Activated T-cell treated with anti-CD3 and anti-CD28 coated beads, Interleukin-2, amount 50 U/mL, for 72 hours (primary cell): ENCODE data around the gene MOG. TPM values are rescaled to one million over a fixed set of nuclear protein-coding genes. Genes with fewer than 3 reads are reported as not detected.
A peak's percentile ranks its signal among the peaks of the same experiment; 100 is the strongest.

Experiments
- ATAC-seq, 2 donors: fragments of 150-1000 bp; cut with Tn5 transposase; replicated peaks in 1 of 2; 2 replicates each; pipeline ENCODE4 v1.10.0; 2021; ENCODE audit warnings: moderate library complexity in 2 of 2, mild to moderate bottlenecking in 1 of 2
- DNase-seq, 2 donors: peaks; one replicate each; pipeline ENCODE4 v3.0.0; 2021 to 2022; ENCODE audit warnings: mixed read lengths in 1 of 2
- H3K27ac Mint-ChIP-seq: one replicate; pipeline ENCODE4 v1.8.0; 2022; ENCODE audit warnings: mild to moderate bottlenecking, moderate library complexity, mixed read lengths
- H3K27me3 Mint-ChIP-seq: one replicate; pipeline ENCODE4 v1.8.0; 2022; ENCODE audit warnings: low read depth, mixed read lengths
- H3K36me3 Mint-ChIP-seq, 2 donors: one replicate each; pipeline ENCODE4 v1.8.0; 2022; ENCODE audit warnings: mixed read lengths in 2 of 2, mild to moderate bottlenecking in 1 of 2; ENCODE audit not compliant: insufficient read depth in 2 of 2
- H3K4me1 Mint-ChIP-seq: one replicate; pipeline ENCODE4 v1.8.0; 2022; ENCODE audit warnings: low read depth, mixed read lengths
- H3K4me3 Mint-ChIP-seq, 2 donors: one replicate each; pipeline ENCODE4 v1.8.0; 2022; ENCODE audit warnings: mild to moderate bottlenecking in 2 of 2, mixed read lengths in 2 of 2, moderate library complexity in 2 of 2
- H3K9me3 Mint-ChIP-seq, 2 donors: one replicate each; pipeline ENCODE4 v1.8.0; 2022; ENCODE audit warnings: mixed read lengths in 2 of 2
- total RNA-seq, 2 donors: library from RNA; stranded (reverse); gene quantifications; one replicate each; pipeline ENCODE4 v1.2.3, GENCODE V29; 2022

The MOG gene
- total RNA-seq: not detected

GRCh38 chr6:29656798-29657197 lies at the start of gene MOG:
TSS of gene MOG (plus strand) at chr6:29657092. CDS start at chr6:29657210, 118 bp downstream.
- H3K27ac Mint-ChIP-seq: no peak within 1 kb of the TSS
- ATAC-seq: no peak
- H3K36me3 Mint-ChIP-seq: no peaks in the 10 kb centered on the region
- peaks cover 4% of the 10 kb centered on the region for H3K4me1 Mint-ChIP-seq
- no peaks in the 10 kb centered on the region for H3K9me3 Mint-ChIP-seq
- H3K27me3 Mint-ChIP-seq: peaks cover 31% of the 10 kb centered on the region
- no peak for DNase-seq
- H3K4me3 Mint-ChIP-seq: no peak within 1 kb of the TSS

- ATAC-seq (no peak), DNase-seq (no peak)
- H3K36me3 Mint-ChIP-seq: no peaks in the 10 kb centered on the region
- H3K4me3 Mint-ChIP-seq: no peak overlapping the region
- H3K27ac Mint-ChIP-seq: no peak overlapping the region
- H3K9me3 Mint-ChIP-seq: no peaks in the 10 kb centered on the region
- H3K4me1 Mint-ChIP-seq: no peaks in the 10 kb centered on the region
- no peaks in the 10 kb centered on the region for H3K27me3 Mint-ChIP-seq
Measured at GRCh38 chr6:29608131-29608530, 48.8 kb upstream of the MOG start.

DNA sequence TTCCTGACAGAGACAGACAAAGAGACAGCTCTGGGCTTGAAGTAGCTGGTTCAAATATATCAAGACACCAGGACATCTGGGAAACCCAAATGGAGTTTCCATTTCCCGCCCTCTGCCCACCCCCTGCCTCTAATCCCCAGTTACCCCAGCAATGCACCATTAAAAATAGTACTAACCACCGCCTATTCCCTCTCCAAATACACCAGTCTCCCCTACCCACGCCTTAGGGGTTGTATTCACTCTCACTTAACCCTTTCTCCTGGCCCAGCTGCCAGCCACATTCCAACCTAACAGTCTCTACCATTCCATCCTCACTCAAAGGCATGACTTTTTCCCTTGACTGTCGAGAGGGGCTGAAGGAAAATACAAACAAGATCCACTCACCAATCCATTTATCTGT lies 46.4 kb upstream of the MOG start:
- no peaks in the 10 kb centered on the region for H3K27me3 Mint-ChIP-seq
- no peak overlapping the region for H3K4me3 Mint-ChIP-seq
- H3K36me3 Mint-ChIP-seq: no peaks in the 10 kb centered on the region
- no peaks in the 10 kb centered on the region for H3K9me3 Mint-ChIP-seq
- H3K4me1 Mint-ChIP-seq: no peaks in the 10 kb centered on the region
- DNase-seq (no peak), ATAC-seq (no peak)
- no peak overlapping the region for H3K27ac Mint-ChIP-seq

DNA sequence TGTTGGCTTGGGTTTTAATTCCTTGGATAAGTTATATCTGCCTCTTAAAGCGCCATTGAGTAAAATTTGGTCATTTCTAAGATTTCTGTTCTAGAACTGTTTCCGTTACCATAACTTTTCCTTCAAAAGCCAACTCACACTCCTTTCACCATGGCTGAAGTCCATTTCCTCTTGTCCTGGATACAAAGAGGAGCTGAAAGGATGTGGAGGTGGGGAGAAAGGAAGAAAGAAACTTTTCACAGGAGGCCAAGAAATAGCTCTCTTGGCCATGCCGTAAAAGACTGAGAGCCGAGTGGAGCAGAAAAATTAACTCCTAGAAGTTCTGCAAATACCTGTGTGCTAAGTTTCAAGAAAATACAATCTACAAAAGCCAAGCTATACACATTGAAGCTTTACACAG lies 45.5 kb upstream of the MOG start:
- DNase-seq (no peak), ATAC-seq (no peak)
- Mint-ChIP-seq H3K4me3 (no peak overlapping the region), H3K9me3 (no peaks in the 10 kb centered on the region), H3K36me3 (no peaks in the 10 kb centered on the region), H3K27ac (no peak overlapping the region), H3K4me1 (no peaks in the 10 kb centered on the region), H3K27me3 (no peaks in the 10 kb centered on the region)

DNA sequence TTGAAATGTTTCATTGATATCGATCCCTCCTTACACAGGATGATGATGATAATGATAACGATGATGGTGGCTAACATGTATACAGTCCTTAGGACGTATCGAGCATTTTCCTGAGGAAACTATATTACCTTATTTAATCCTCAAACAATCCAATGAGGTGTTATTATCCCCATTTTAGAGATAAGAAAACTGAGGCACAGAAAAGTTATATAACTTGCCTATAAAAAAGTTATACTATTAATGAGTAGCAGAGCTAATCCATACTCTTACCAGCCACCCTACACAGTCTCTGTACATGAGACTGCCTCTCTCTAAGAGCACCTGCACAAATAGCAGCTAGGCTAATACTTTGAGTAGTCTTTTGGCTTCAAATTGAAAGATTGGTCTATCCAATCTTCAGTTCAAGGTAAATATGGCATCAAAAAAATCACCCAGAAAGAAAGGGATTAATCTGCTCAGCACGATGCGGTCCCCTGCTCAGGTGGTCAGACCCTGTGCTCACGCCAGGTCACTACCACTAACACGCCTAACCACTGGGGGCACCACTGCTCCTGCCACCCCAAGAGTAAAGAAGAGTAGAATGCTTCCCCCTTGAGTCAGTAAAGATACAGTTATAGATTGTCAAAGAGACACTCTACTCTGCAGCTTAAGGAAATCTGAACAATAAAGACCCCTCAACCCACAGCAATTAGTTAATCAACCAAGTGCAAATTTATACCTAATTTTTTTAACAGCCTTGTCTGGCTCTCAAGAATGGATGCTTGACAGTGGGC lies 38.9 kb upstream of the MOG start:
- peaks cover 0 to 3% of the 10 kb centered on the region in 2 donors for H3K36me3 Mint-ChIP-seq
- no peak overlapping the region for H3K4me3 Mint-ChIP-seq
- DNase-seq (no peak), ATAC-seq (no peak)
- no peak overlapping the region for H3K27ac Mint-ChIP-seq
- H3K4me1 Mint-ChIP-seq: no peaks in the 10 kb centered on the region
- no peaks in the 10 kb centered on the region for H3K27me3 Mint-ChIP-seq
- H3K9me3 Mint-ChIP-seq: no peaks in the 10 kb centered on the region

DNA sequence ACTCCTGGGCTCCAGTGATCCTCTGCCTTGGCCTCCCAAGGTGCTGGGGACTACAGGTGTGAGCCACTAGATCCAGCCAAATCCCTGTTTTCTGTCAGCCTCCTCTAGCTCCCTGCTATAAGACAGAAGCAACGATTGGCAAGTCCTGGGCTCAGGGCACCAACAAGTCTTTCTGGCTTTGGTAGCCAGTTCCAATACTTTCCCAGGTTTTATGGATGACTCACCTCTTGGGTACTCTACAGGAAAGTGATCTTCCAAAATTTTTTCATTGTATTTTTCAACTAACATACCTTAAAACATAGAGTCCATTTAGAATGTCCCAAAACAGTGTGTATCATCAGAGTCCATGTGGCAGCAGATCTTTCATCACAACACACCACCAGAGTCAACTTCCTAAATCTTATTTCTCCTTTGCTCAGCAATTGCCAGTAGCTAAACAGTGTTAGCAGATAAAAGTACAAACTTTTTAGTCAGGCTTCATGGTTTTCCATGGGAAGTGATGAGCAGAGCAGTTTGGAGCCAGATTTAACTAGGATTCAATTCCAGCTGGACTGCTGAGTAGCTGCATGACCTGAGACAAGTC lies 37.2 kb upstream of the MOG start:
- Mint-ChIP-seq H3K36me3 (peaks cover 0 to 3% of the 10 kb centered on the region in 2 donors), H3K9me3 (no peaks in the 10 kb centered on the region), H3K27me3 (no peaks in the 10 kb centered on the region), H3K4me1 (no peaks in the 10 kb centered on the region), H3K4me3 (no peak overlapping the region), H3K27ac (no peak overlapping the region)
- ATAC-seq (no peak), DNase-seq (no peak)

- no peaks in the 10 kb centered on the region for H3K9me3 Mint-ChIP-seq
- peak overlapping the region; percentile 8 for H3K27ac Mint-ChIP-seq
- no peaks in the 10 kb centered on the region for H3K4me1 Mint-ChIP-seq
Measured at GRCh38 chr6:29620630-29621029, 36.3 kb upstream of the MOG start.

GRCh38 chr6:29624520-29624961 lies 32.4 kb upstream of the MOG start:
- Mint-ChIP-seq H3K9me3 (no peaks in the 10 kb centered on the region), H3K4me1 (peaks cover 16% of the 10 kb centered on the region), H3K27me3 (peaks cover 12% of the 10 kb centered on the region), H3K36me3 (peaks cover 0 to 4% of the 10 kb centered on the region in 2 donors), H3K27ac (no peak overlapping the region), H3K4me3 (no peak overlapping the region)
- ATAC-seq (no peak), DNase-seq (no peak)

More at GRCh38 chr6:29620630-29621029, 36.3 kb upstream of the MOG start:
- DNase-seq (no peak), ATAC-seq (no peak)
- no peak overlapping the region for H3K4me3 Mint-ChIP-seq
- H3K27me3 Mint-ChIP-seq: no peaks in the 10 kb centered on the region
- H3K36me3 Mint-ChIP-seq: peaks cover 0 to 3% of the 10 kb centered on the region in 2 donors

GRCh38 chr6:29625337-29625930 lies 31.5 kb upstream of the MOG start:
- Mint-ChIP-seq H3K27me3 (peaks cover 21% of the 10 kb centered on the region), H3K36me3 (peaks cover 1 to 3% of the 10 kb centered on the region in 2 donors), H3K27ac (no peak overlapping the region), H3K4me1 (peaks cover 24% of the 10 kb centered on the region), H3K4me3 (no peak overlapping the region), H3K9me3 (no peaks in the 10 kb centered on the region)
- DNase-seq: no peak
- ATAC-seq: no peak

DNA sequence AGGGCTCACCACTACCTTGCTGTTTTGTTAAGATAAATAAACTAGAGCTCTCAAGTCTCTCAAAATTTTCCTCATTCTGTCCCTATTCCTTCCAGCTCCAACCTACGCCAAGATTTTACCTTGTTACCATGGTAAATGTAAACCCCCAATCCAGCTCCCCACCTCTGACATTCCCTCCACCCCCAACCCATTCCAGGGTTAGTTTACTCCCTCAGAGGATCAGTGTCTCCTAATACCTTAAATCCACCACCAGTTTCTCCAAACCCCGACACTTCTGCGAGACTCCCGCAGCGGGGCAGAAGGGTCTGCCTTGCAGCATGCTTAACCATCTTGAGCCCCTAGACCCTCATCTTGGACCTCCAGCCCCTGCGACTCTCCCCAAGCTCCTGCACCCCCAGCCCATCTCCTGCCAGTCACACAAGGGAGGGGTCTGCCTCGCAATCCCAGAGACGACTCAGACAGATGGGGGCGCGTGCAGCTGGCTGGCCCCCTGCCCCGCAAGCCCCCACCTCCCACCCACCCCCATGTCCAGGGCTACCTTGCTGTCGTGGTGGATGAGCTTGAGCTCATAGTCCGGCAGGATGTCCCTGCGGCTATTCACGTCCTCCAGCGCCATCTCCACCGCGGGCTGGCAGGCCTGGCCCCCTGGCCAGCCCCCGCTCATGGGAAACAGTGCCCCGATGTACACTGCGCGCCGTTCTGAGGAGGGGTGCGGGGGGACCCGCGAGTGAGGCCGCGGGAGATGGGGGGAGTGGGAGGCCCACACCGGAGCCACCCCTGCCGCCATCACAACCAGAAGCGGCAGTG lies 29.7 kb upstream of the MOG start:
- H3K4me1 Mint-ChIP-seq: peaks cover 40% of the 10 kb centered on the region
- ATAC-seq (no peak), DNase-seq (no peak)
- no peaks in the 10 kb centered on the region for H3K9me3 Mint-ChIP-seq
- peak overlapping the region; percentile 16 for H3K27ac Mint-ChIP-seq
- peaks cover 23% of the 10 kb centered on the region for H3K27me3 Mint-ChIP-seq
- peak overlapping the region; percentile 65 to 93 for H3K4me3 Mint-ChIP-seq
- peaks cover 3 to 5% of the 10 kb centered on the region in 2 donors for H3K36me3 Mint-ChIP-seq

DNA sequence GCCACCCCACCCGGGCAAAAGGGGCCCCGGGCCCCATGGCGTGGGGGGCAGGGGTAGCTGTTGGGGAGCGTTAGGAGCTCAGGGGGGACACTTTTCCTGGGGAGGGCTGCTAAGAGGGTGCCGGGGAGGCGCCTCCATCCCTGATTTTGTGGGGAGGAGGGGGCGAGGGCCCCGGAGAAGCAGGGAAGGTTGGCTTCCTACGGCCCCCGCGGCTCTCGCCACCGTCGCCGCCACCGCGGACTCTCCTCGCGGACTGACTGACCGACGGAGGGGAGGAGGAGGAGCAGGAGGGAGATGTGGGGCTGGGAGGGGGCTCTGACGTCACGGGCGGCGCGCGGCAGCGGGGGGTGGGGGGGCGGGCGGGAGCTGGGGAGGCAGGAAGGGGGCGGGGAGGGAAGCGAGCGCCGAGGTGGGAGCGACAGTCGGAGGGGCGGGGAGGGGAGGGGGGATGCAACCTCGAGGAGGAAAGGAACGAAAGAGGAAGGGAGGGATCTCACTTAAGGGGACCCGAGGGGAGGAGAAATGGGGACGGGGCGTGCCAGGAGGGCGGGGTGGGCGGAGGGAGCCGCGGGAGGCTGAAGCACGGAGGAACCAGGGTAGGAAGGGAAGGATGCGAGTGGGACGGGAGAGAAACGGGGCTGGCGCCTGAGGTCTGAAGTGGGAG lies 29.0 kb upstream of the MOG start:
- H3K27me3 Mint-ChIP-seq: peaks cover 23% of the 10 kb centered on the region
- peak overlapping the region; percentile 89 to 93 for H3K4me3 Mint-ChIP-seq
- no peaks in the 10 kb centered on the region for H3K9me3 Mint-ChIP-seq
- H3K36me3 Mint-ChIP-seq: peaks cover 3 to 5% of the 10 kb centered on the region in 2 donors
- ATAC-seq: peak; percentile 13 to 35
- peaks cover 40% of the 10 kb centered on the region for H3K4me1 Mint-ChIP-seq
- DNase-seq: peak; percentile 33 to 41
- peak overlapping the region; percentile 54 for H3K27ac Mint-ChIP-seq

DNA sequence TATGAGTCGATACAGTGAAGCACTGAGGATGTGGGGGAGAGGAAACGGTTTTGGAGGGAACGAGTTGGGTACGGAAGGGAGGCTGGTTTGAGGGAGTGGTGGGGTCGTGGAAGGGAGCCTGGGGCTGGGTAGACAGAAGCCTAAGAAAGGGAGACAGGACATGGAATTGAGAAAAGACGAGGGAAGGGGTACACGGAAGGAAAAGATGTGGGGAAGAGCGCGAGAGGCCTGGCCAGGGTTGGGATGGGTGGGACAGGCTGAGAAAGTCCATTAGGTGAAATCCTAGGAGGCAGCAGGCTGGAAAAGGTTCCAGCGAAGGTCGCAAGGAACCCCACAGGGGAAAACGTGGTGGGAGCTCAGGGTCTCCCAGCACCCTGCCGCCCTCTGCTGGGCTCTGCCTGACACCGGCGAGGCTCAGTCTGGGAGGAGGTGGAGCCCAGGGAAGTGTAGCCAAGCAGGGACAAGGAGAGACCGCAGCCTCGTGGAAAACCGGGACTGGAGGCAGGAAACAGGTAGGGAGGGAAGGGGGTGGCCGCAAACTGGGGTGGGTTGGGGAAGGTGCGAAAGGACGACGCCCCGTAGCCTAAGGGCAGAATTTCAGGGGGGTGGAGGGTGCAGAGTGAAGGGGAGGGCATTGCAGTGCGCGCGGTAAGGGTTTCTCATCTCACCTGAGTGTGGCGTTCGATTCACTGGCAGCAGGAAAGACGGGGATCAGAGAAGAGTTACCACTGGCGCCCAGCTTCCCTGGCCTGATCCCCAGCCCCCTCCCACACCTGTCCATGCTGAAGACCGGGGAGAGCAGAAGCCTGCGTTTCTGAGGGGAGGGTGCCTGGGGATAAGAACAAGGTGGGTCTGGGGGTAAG lies 28.2 kb upstream of the MOG start:
- peaks cover 3 to 5% of the 10 kb centered on the region in 2 donors for H3K36me3 Mint-ChIP-seq
- peak overlapping the region; percentile 54 for H3K27ac Mint-ChIP-seq
- no peaks in the 10 kb centered on the region for H3K9me3 Mint-ChIP-seq
- H3K27me3 Mint-ChIP-seq: peaks cover 23% of the 10 kb centered on the region
- ATAC-seq: peak; percentile 57 to 61
- H3K4me3 Mint-ChIP-seq: peak overlapping the region; percentile 89 to 93
- peaks cover 46% of the 10 kb centered on the region for H3K4me1 Mint-ChIP-seq
- DNase-seq: peak; percentile 68 to 71
